Keratinocyte (primary cell): Measurements from ENCODE around the gene CNPPD1. TPM values are rescaled to one million over a fixed set of nuclear protein-coding genes. Genes with fewer than 3 reads are reported as not detected.

ENCODE experiments used
- DNase-seq: peaks from one replicate; pipeline ENCODE4 v3.0.0-alpha.2; 2011; ENCODE audit warnings: low read depth, missing footprints, low spot score
- FAIRE-seq: peaks from 2 replicates; lab custom pipeline; 2011; peaks lifted over from hg19 to GRCh38; lab: Jason Lieb, UNC
- H2AFZ ChIP-seq: 2 replicates; pipeline ENCODE4 v1.6.0; 2012; ENCODE audit warnings: low read length, control low read depth, inconsistent platforms; ENCODE audit not compliant: control insufficient read depth
- H3K27ac ChIP-seq: 2 replicates; pipeline ENCODE4 v1.5.1; 2011; ENCODE audit warnings: low read length; ENCODE audit not compliant: control insufficient read depth, insufficient read depth
- H3K27me3 ChIP-seq: 3 replicates; pipeline ENCODE4 v1.6.0; 2011; ENCODE audit warnings: low read length; ENCODE audit not compliant: control insufficient read depth, insufficient read depth; ENCODE audit errors: extremely low read depth
- H3K36me3 ChIP-seq, 2 experiments: 2 replicates in 1 of 2; 3 replicates in 1 of 2; pipeline ENCODE4 v1.5.1; 2011; ENCODE audit warnings: low read length in 2 of 2, mild to moderate bottlenecking in 1 of 2; ENCODE audit not compliant: control insufficient read depth in 2 of 2, insufficient read depth in 2 of 2; ENCODE audit errors: extremely low read depth in 1 of 2
- H3K4me1 ChIP-seq: 3 replicates; pipeline ENCODE4 v1.5.1; 2011; ENCODE audit warnings: low read length; ENCODE audit not compliant: control insufficient read depth, insufficient read depth; ENCODE audit errors: extremely low read depth
- H3K4me2 ChIP-seq: 3 replicates; pipeline ENCODE4 v1.6.0; 2011; ENCODE audit warnings: low read depth, low read length; ENCODE audit not compliant: control insufficient read depth, insufficient read depth; ENCODE audit errors: extremely low read depth
- H3K4me3 ChIP-seq, 3 experiments: fragments of 200-600 bp in 1 of 3; sonication (generic) in 1 of 3; 2 replicates in 2 of 3; 3 replicates in 1 of 3; pipeline ENCODE4 v1.5.1; 2011 to 2016; ENCODE audit warnings: low read length in 3 of 3, mild to moderate bottlenecking in 3 of 3, control low read depth in 2 of 3, inconsistent platforms in 1 of 3, low read depth in 1 of 3, mixed read lengths in 1 of 3, mixed run types in 1 of 3, moderate library complexity in 1 of 3; ENCODE audit not compliant: control insufficient read depth in 2 of 3, insufficient read depth in 2 of 3; ENCODE audit errors: extremely low read depth in 1 of 3
- H3K79me2 ChIP-seq: 2 replicates; pipeline ENCODE4 v1.6.0; 2012; ENCODE audit warnings: low read length; ENCODE audit not compliant: control insufficient read depth, insufficient read depth
- H3K9ac ChIP-seq: 3 replicates; pipeline ENCODE4 v1.6.0; 2011; ENCODE audit warnings: low read length; ENCODE audit not compliant: control insufficient read depth, insufficient read depth; ENCODE audit errors: extremely low read depth
- H3K9me1 ChIP-seq: 3 replicates; pipeline ENCODE4 v1.6.0; 2011; ENCODE audit warnings: low read length; ENCODE audit not compliant: control insufficient read depth, insufficient read depth; ENCODE audit errors: extremely low read depth
- H3K9me3 ChIP-seq: 2 replicates; pipeline ENCODE4 v1.5.1; 2012; ENCODE audit warnings: low read depth, low read length; ENCODE audit not compliant: control insufficient read depth
- H4K20me1 ChIP-seq: 3 replicates; pipeline ENCODE4 v1.6.0; 2011; ENCODE audit warnings: low read length; ENCODE audit not compliant: control insufficient read depth, insufficient read depth; ENCODE audit errors: extremely low read depth
- CTCF ChIP-seq, 3 experiments: IDR thresholded peaks in 1 of 3; conservative IDR thresholded peaks in 1 of 3; optimal IDR thresholded peaks in 1 of 3; 2 replicates in 2 of 3; 3 replicates in 1 of 3; pipeline versions ENCODE3 to v1.5.1; 2011; ENCODE audit warnings: low read length in 3 of 3, mild to moderate bottlenecking in 3 of 3, moderate library complexity in 2 of 3, control low read depth in 1 of 3, inconsistent platforms in 1 of 3; ENCODE audit not compliant: insufficient read depth in 2 of 3; ENCODE audit errors: extremely low read depth in 1 of 3
- EZH2 ChIP-seq: IDR thresholded peaks from one replicate; pipeline ENCODE4 v1.6.1; 2012; ENCODE audit warnings: inconsistent platforms, mild to moderate bottlenecking, low read length, moderate library complexity
- dilution Hi-C: fragments of 300-500 bp; cut with MboI; formaldehyde crosslinking; loops from one replicate; pipeline ENCODE4 v1.7.0; 2020; ENCODE audit warnings: low sequenced_read_pairs; ENCODE audit not compliant: extremely low pct_ligation_motif_present
- polyA plus RNA-seq, 5 experiments: library from polyadenylated mRNA; depleted of rRNA in 3 of 5; stranded (reverse) in 3 of 5; stranded (forward) in 1 of 5; unstranded in 1 of 5; fragments of >200 nt; gene quantifications; 1 replicate in 1 of 5; 2 replicates in 3 of 5; 3 replicates in 1 of 5; pipeline versions ENCODE4 v1.2.1 to v1.2.3, GENCODE V29; 2011 to 2012; ENCODE audit warnings: missing spikeins in 2 of 5, low read depth in 1 of 5, low replicate concordance in 1 of 5

CNPPD1 gene
- polyA plus RNA-seq, 1 donor (not counting 4 experiments of a cell fraction or from before 2014, with no cell fraction given) = 26.1 TPM

GRCh38 chr2:219197388-219197787, 20.7 kb upstream of the CNPPD1 start:
- TF ChIP-seq CTCF (optimal IDR thresholded peaks at IDR 0.05 in 1 of 3, IDR thresholded peaks at IDR 0.05 in 1 of 3, conservative IDR thresholded peaks at IDR 0.05 in 1 of 3; ENCODE audit: extremely low read depth in 1 of 3, insufficient read depth in 2 of 3, low read length in 3 of 3) (no peak), EZH2 (no peak)
- H3K79me2 ChIP-seq = no peaks in the 10 kb centered on the region
- DNase-seq (no peak), FAIRE-seq (no peak)
- no peak overlapping the region for H3K4me3 ChIP-seq
- no peaks in the 10 kb centered on the region for H3K9me1 ChIP-seq
- no peaks in the 10 kb centered on the region for H3K9me3 ChIP-seq
- H3K27me3 ChIP-seq = no peaks in the 10 kb centered on the region
- dilution Hi-C loops = no loop called here
- no peak overlapping the region for H3K4me2 ChIP-seq
- H3K36me3 ChIP-seq = no peaks in the 10 kb centered on the region
- H3K27ac ChIP-seq = no peak overlapping the region
- no peaks in the 10 kb centered on the region for H4K20me1 ChIP-seq
- no peak overlapping the region for H2AFZ ChIP-seq
- H3K4me1 ChIP-seq = no peaks in the 10 kb centered on the region
- no peak overlapping the region for H3K9ac ChIP-seq

- Histone ChIP-seq H3K9me3 (no peaks in the 10 kb centered on the region), H3K27ac (no peak overlapping the region), H3K4me3 (no peak overlapping the region), H3K9ac (no peak overlapping the region), H3K4me2 (no peak overlapping the region), H2AFZ (no peak overlapping the region), H3K27me3 (no peaks in the 10 kb centered on the region), H3K79me2 (no peaks in the 10 kb centered on the region), H3K9me1 (no peaks in the 10 kb centered on the region), H3K36me3 (peaks cover 2 to 21% of the 10 kb centered on the region in 2 experiments), H3K4me1 (no peaks in the 10 kb centered on the region), H4K20me1 (no peaks in the 10 kb centered on the region)
- DNase-seq (no peak), FAIRE-seq (no peak)
- dilution Hi-C loops = no loop called here
- TF ChIP-seq CTCF (optimal IDR thresholded peaks at IDR 0.05 in 1 of 3, IDR thresholded peaks at IDR 0.05 in 1 of 3, conservative IDR thresholded peaks at IDR 0.05 in 1 of 3; ENCODE audit: extremely low read depth in 1 of 3, insufficient read depth in 2 of 3, low read length in 3 of 3) (no peak), EZH2 (no peak)
Observed at GRCh38 chr2:219186754-219187456, 10.2 kb upstream of the CNPPD1 start.
